SK-N-SH treated with all-trans-retinoic acid at 6 μM for 48 hours (cell line): ENCODE results near the gene DYNC2H1.

ENCODE experiments used
- ATAC-seq: fragments of 200-7000 bp; cut with Tn5 transposase; 3 replicates; pipeline ENCODE4 v1.9.1; 2020; ENCODE audit warnings: mild to moderate bottlenecking, moderate library complexity
- ARNTL ChIP-seq: fragments of 450-650 bp; formaldehyde crosslinking; IDR thresholded peaks from 2 replicates; pipeline ENCODE4 v1.5.0; 2020; ENCODE audit warnings: low read depth, mild to moderate bottlenecking, moderate library complexity, borderline replicate concordance
- BACH2 ChIP-seq: fragments of 250-450 bp; sonication (Bioruptor Pico); IDR thresholded peaks from 2 replicates; pipeline ENCODE4 v1.9.0; 2021; ENCODE audit warnings: mild to moderate bottlenecking, borderline replicate concordance
- CREB5 ChIP-seq: fragments of 250-450 bp; sonication (Bioruptor Pico); IDR thresholded peaks from 2 replicates; pipeline ENCODE4 v1.5.1; 2020; ENCODE audit warnings: low read depth, mild to moderate bottlenecking, moderate library complexity
- CSDC2 ChIP-seq: fragments of 250-450 bp; sonication (Bioruptor Pico); IDR thresholded peaks from 2 replicates; pipeline ENCODE4 v1.5.0; 2020; ENCODE audit warnings: mild to moderate bottlenecking, moderate library complexity
- CSRNP3 ChIP-seq: fragments of 250-450 bp; sonication (Bioruptor Pico); IDR thresholded peaks from 2 replicates; pipeline ENCODE4 v1.5.1; 2021; ENCODE audit warnings: mild to moderate bottlenecking, moderate library complexity
- ESRRG ChIP-seq: fragments of 250-450 bp; sonication (Bioruptor Pico); IDR thresholded peaks from 2 replicates; pipeline ENCODE4 v1.6.1; 2021; ENCODE audit warnings: mild to moderate bottlenecking
- GLIS3 ChIP-seq: fragments of 250-450 bp; sonication (Bioruptor Pico); IDR thresholded peaks from 2 replicates; pipeline ENCODE4 v1.5.0; 2020; ENCODE audit warnings: mild to moderate bottlenecking, moderate library complexity
- OSR1 ChIP-seq: fragments of 250-450 bp; sonication (Bioruptor Pico); IDR thresholded peaks from 2 replicates; pipeline ENCODE4 v1.8.0; 2022; ENCODE audit warnings: moderate library complexity, mild to moderate bottlenecking, inconsistent platforms
- PATZ1 ChIP-seq: fragments of 250-450 bp; sonication (Bioruptor Pico); IDR thresholded peaks from 2 replicates; pipeline ENCODE4 v1.8.0; 2020; ENCODE audit warnings: mild to moderate bottlenecking, moderate library complexity, borderline replicate concordance
- PPARA ChIP-seq: fragments of 250-450 bp; sonication (Bioruptor Pico); IDR thresholded peaks from 2 replicates; pipeline ENCODE4 v1.5.0; 2020; ENCODE audit warnings: mild to moderate bottlenecking, borderline replicate concordance
- RARB ChIP-seq: fragments of 250-450 bp; sonication (Bioruptor Pico); IDR thresholded peaks from 2 replicates; pipeline ENCODE4 v1.8.0; 2021; ENCODE audit warnings: mild to moderate bottlenecking, moderate library complexity
- SNAI2 ChIP-seq: fragments of 250-450 bp; sonication (Bioruptor Pico); IDR thresholded peaks from 2 replicates; pipeline ENCODE4 v1.5.0; 2020; ENCODE audit warnings: mild to moderate bottlenecking, moderate library complexity
- TCF4 ChIP-seq: fragments of 250-450 bp; sonication (Bioruptor Pico); IDR thresholded peaks from 2 replicates; pipeline ENCODE4 v1.8.0; 2021; ENCODE audit warnings: mild to moderate bottlenecking, moderate library complexity, borderline replicate concordance
- TOX ChIP-seq: fragments of 250-450 bp; sonication (Bioruptor Pico); IDR thresholded peaks from 2 replicates; pipeline ENCODE4 v1.8.0; 2021; ENCODE audit warnings: mild to moderate bottlenecking, moderate library complexity, borderline replicate concordance
- TSHZ2 ChIP-seq: fragments of 250-450 bp; sonication (Bioruptor Pico); IDR thresholded peaks from 2 replicates; pipeline ENCODE4 v1.5.0; 2020; ENCODE audit warnings: mild to moderate bottlenecking, moderate library complexity
- ZC3H10 ChIP-seq: fragments of 250-450 bp; sonication (Bioruptor Pico); IDR thresholded peaks from 2 replicates; pipeline ENCODE4 v1.5.1; 2021; ENCODE audit warnings: mild to moderate bottlenecking, moderate library complexity
- ZFP3 ChIP-seq: fragments of 250-450 bp; sonication (Bioruptor Pico); IDR thresholded peaks from 2 replicates; pipeline ENCODE4 v1.5.0; 2020; ENCODE audit warnings: mild to moderate bottlenecking, moderate library complexity
- ZFP30 ChIP-seq: fragments of 450-650 bp; formaldehyde crosslinking; IDR thresholded peaks from 2 replicates; pipeline ENCODE4 v1.5.0; 2022; ENCODE audit warnings: mild to moderate bottlenecking, moderate library complexity
- ZNF565 ChIP-seq: fragments of 450-650 bp; formaldehyde crosslinking; conservative IDR thresholded peaks from 2 replicates; pipeline ENCODE4 v1.5.0; 2020; ENCODE audit warnings: low read depth, mild to moderate bottlenecking, moderate library complexity
- ZNF70 ChIP-seq: fragments of 450-650 bp; formaldehyde crosslinking; IDR thresholded peaks from 2 replicates; pipeline ENCODE4 v1.5.0; 2020; ENCODE audit warnings: mild to moderate bottlenecking, moderate library complexity
- ZNF8 ChIP-seq: fragments of 450-650 bp; formaldehyde crosslinking; IDR thresholded peaks from 2 replicates; pipeline ENCODE4 v1.5.0; 2020; ENCODE audit warnings: mild to moderate bottlenecking, moderate library complexity

Gene DYNC2H1

GRCh38 chr11:103413266-103413888, 304.2 kb downstream of the DYNC2H1 start:
- ATAC-seq, result peak; percentile 79
- TF ChIP-seq BACH2 (CRISPR knock-in tag) (no peak), ZFP30 (CRISPR knock-in tag) (no peak), GLIS3 (CRISPR knock-in tag) (no peak), TCF4 (CRISPR knock-in tag) (no peak), ZNF565 (CRISPR knock-in tag) (no peak), ZNF8 (CRISPR knock-in tag) (no peak), OSR1 (no peak), ZC3H10 (CRISPR knock-in tag) (no peak), CSDC2 (CRISPR knock-in tag) (no peak), PPARA (no peak), ZNF70 (CRISPR knock-in tag) (no peak), CREB5 (CRISPR knock-in tag) (no peak)

- TF ChIP-seq SNAI2 (CRISPR knock-in tag), result no peak
- TF ChIP-seq ARNTL (CRISPR knock-in tag), result no peak
- no peak for TF ChIP-seq TOX (CRISPR knock-in tag)
- TF ChIP-seq CSDC2 (CRISPR knock-in tag), result no peak
- no peak for TF ChIP-seq ZC3H10 (CRISPR knock-in tag)
- TF ChIP-seq TSHZ2 (CRISPR knock-in tag), result no peak
- TF ChIP-seq ZFP3 (CRISPR knock-in tag), result no peak
- no peak for TF ChIP-seq TCF4 (CRISPR knock-in tag)
- ATAC-seq, result no peak
These were observed 308.8 kb downstream of the DYNC2H1 start for GRCh38 chr11:103418014-103418413.

- TF ChIP-seq GLIS3 (CRISPR knock-in tag), result no peak
- TF ChIP-seq CSRNP3, result no peak
- no peak for TF ChIP-seq SNAI2 (CRISPR knock-in tag)
- no peak for TF ChIP-seq ESRRG
- TF ChIP-seq ZNF70 (CRISPR knock-in tag), result no peak
- TF ChIP-seq ARNTL (CRISPR knock-in tag), result no peak
- no peak for TF ChIP-seq RARB (CRISPR knock-in tag)
- TF ChIP-seq TOX (CRISPR knock-in tag), result no peak
- no peak for TF ChIP-seq CSDC2 (CRISPR knock-in tag)
- TF ChIP-seq OSR1, result no peak
- ATAC-seq, result no peak
These were observed 311.4 kb downstream of the DYNC2H1 start for GRCh38 chr11:103420593-103420992.

GRCh38 chr11:103433386-103434072, 324.3 kb downstream of the DYNC2H1 start:
- peak; percentile 80 for ATAC-seq
- TF ChIP-seq TSHZ2 (CRISPR knock-in tag), result no peak
- no peak for TF ChIP-seq ZC3H10 (CRISPR knock-in tag)
- TF ChIP-seq PATZ1 (CRISPR knock-in tag), result no peak
- no peak for TF ChIP-seq ZNF8 (CRISPR knock-in tag)
- no peak for TF ChIP-seq SNAI2 (CRISPR knock-in tag)
- no peak for TF ChIP-seq ZNF70 (CRISPR knock-in tag)
